ENCODE data around the gene NCKAP5.

DNA sequence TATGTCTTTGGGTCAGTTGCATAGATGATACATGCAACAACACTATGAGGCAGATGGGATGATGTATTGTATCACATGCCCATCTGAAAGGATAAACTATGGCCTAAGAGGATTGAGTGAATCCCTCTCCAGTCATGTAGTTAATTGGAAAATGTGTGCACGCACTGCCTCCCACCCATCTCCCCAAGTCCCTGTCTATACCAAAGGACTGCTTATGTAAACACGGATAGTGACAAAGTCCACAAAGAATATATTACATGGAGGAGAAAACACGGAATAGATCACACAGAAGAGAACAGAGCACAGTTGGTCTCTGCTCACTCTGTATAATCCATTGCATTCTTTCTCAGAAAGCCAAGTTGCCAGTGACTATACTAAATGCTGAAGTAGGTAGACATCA is 82.4 kb downstream of the NCKAP5 start:
- no peak for TF ChIP-seq POLR2AphosphoS5 (IDR thresholded peaks at IDR 0.05; ENCODE audit: low read depth, low read length)
- no peak for TF ChIP-seq POLR2A (IDR thresholded peaks at IDR 0.05; ENCODE audit: low read depth, low read length)
- TF ChIP-seq TAF1 (IDR thresholded peaks at IDR 0.05; ENCODE audit: borderline replicate concordance, low read depth, low read length), result no peak

Data from GM12892 (cell line).